ENCODE results near the gene INTS1.

INTS1 gene

DNA sequence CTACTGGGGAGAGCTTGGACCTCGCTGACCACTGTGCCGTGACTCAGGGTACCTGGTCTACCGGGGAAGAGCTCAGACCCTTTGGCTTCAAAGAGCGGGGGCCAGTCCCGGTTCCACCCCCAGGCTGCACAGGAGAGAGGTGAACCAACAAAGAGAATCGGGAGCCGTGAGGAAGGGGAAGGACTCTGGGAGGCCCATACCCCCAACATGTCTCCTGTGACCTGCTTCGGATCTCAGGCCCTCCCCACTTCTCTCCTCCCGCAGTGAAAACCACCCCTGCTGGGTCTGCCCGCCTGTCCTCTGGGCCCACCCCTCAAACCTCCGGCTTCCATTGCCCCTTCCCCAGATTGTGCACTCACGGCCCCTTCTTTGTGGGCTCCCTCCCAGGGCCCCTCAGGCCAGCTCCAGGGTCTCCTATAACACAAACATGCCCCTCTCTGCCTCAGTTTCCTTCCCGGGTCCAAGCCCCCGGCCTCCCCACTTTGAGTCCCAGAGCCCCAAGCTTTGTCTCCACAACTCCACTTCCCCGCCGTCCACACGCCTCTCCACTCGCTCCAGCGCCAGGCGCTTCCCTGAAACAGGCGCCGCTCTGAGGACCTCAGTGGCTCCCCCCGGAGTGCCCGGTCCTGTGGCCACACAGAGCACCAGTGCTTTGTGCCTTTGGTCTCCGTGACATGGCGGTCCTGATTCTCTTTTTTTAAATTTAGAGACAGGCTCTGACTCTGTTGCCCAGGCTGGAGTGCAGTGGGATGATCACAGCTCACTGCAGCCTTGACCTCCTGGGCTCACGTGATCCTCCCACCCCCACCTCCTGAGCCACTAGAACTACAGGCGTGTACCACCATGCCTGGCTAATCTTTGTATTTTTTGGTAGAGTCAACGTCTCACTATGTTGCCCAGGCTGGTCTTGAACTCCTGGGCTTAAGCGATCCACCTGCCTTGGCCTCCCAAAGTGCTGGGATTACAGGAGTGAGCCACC lies 7.5 kb upstream of the INTS1 start:
- DNase-seq = no peak
- no peaks in the 10 kb centered on the region for H3K36me3 ChIP-seq (replicated peaks)
- no peaks in the 10 kb centered on the region for H3K27me3 ChIP-seq (replicated peaks)
- no peak overlapping the region for H3K27ac ChIP-seq
- no peak overlapping the region for H3K4me3 ChIP-seq (ENCODE audit: low read depth, low read length)
- TF ChIP-seq, protein P1, sequence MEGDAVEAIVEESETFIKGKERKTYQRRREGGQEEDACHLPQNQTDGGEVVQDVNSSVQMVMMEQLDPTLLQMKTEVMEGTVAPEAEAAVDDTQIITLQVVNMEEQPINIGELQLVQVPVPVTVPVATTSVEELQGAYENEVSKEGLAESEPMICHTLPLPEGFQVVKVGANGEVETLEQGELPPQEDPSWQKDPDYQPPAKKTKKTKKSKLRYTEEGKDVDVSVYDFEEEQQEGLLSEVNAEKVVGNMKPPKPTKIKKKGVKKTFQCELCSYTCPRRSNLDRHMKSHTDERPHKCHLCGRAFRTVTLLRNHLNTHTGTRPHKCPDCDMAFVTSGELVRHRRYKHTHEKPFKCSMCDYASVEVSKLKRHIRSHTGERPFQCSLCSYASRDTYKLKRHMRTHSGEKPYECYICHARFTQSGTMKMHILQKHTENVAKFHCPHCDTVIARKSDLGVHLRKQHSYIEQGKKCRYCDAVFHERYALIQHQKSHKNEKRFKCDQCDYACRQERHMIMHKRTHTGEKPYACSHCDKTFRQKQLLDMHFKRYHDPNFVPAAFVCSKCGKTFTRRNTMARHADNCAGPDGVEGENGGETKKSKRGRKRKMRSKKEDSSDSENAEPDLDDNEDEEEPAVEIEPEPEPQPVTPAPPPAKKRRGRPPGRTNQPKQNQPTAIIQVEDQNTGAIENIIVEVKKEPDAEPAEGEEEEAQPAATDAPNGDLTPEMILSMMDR (IDR thresholded peaks at IDR 0.05; ENCODE audit: low read depth, low read length, missing control alignments) = no peak
- in situ Hi-C loops (cut with HindIII; ENCODE audit: low pct_ligation_motif_present, low sequenced_read_pairs) = no loop called here

DNA sequence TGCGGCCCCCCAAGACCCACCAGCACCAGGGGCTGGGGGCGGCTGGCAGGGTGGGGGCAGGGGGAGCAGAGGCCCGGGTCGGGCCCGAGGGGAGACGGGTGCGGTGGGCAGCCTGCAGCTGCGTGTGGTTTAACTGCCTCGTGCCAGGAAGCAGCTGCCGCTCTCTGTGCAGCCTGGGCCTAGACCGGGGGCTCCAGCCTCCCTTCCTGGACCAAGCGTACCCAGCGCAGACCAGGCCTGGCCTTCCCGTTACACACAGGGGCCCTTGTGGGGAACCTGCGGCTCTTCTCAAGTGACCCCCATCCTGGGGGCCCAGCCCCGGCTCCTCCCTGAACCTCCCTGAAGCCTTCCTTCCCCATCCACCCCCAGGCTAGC lies 6.6 kb upstream of the INTS1 start:
- TF ChIP-seq, protein P1 (IDR thresholded peaks at IDR 0.05; ENCODE audit: low read depth, low read length, missing control alignments) = no peak
- H3K27ac ChIP-seq = no peak overlapping the region
- no peak overlapping the region for H3K4me3 ChIP-seq (ENCODE audit: low read depth, low read length)
- DNase-seq = no peak
- no peaks in the 10 kb centered on the region for H3K27me3 ChIP-seq (replicated peaks)
- in situ Hi-C loops (cut with HindIII; ENCODE audit: low pct_ligation_motif_present, low sequenced_read_pairs) = no loop called here
- no peaks in the 10 kb centered on the region for H3K36me3 ChIP-seq (replicated peaks)

DNA sequence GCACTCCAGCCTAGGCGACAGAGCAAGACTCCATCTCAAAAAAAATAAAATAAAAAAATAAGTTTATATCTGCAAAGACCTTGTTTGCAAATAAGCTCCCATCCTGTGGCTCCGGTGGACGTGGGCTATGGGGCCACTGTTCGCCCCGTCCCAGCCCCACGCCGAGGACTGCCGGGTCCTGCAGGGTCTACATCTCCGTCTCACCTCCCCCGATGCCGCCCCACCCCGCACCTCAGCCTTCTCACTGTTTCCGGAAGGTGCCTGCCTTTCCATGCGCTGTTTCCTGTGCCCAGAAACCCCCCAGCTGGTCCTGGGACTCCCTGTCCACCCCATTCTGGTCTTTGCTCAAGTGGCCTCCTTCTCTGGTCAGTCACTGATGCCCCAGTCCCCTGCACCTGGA lies 5.0 kb upstream of the INTS1 start:
- no peaks in the 10 kb centered on the region for H3K27me3 ChIP-seq (replicated peaks)
- H3K27ac ChIP-seq = no peak overlapping the region
- no peak for DNase-seq
- in situ Hi-C loops (cut with HindIII; ENCODE audit: low pct_ligation_motif_present, low sequenced_read_pairs) = no loop called here
- no peaks in the 10 kb centered on the region for H3K36me3 ChIP-seq (replicated peaks)
- H3K4me3 ChIP-seq (ENCODE audit: low read depth, low read length) = no peak overlapping the region
- TF ChIP-seq, protein P1 (IDR thresholded peaks at IDR 0.05; ENCODE audit: low read depth, low read length, missing control alignments) = no peak

DNA sequence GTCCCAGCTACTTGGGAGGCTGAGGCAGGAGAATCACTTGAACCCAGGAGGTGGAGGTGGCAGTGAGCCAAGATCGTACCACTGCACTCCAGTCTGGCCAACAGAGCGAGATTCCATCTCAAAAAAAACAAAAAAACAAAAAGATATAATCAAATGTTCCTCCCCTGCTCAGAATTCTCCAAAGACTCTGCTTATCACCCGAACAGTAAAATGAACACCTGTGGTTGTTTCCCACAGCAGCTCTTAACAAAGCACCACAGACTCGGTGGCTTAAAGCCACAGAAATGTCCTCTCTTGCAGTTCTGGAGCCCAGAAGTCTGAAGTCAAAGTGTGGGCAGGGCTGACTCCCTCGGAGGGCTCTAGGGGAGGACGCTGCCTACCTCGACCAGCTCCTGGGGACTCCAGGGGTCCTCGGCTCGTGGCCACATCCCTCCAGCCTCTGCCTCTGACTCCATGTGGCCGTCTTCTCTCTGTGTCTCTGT lies 4.1 kb upstream of the INTS1 start:
- TF ChIP-seq, protein P1 (IDR thresholded peaks at IDR 0.05; ENCODE audit: low read depth, low read length, missing control alignments) = no peak
- in situ Hi-C loops (cut with HindIII; ENCODE audit: low pct_ligation_motif_present, low sequenced_read_pairs) = no loop called here
- peaks cover 2% of the 10 kb centered on the region for H3K36me3 ChIP-seq (replicated peaks)
- H3K27ac ChIP-seq = no peak overlapping the region
- H3K27me3 ChIP-seq (replicated peaks) = no peaks in the 10 kb centered on the region
- DNase-seq = no peak
- H3K4me3 ChIP-seq (ENCODE audit: low read depth, low read length) = no peak overlapping the region

DNA sequence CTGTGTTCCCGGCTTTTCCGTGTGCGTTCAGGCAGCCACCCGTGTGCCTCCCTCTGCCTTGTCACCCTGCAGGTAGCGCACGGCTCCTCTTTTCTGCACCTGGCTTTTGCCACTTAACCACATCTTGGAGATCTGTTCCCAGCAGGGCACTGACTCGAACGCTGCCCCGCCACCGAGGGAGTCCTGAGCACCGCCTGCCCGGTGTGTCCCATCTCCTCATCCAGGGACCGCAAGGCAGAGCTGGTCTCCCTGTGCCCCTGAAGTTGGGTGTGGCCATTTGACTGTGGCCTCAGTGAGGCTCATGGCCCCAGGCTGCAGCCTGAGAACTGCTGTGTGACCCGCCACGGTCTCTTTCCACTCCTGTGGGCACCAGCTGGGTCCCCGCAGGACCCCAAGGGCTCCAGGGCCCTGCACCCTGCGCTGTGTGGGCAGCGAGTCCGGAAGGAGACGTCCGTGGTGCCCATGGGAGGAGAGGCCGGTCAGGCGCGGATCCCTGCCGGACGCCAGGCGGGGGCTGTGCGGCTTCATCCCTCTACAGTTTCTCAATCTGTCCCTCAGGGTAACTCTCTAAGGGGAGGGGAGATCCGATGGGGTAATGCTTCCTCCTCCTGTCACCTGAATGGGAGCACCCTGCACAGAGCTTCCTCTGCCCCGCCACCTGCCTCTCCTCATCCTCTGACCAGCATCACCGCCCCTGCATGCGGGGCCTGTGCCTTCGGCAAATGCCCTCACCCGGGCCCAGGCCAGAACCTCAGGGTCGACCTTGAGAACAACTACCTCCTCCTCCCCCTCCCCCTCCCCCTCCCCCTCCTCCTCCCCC lies 1.8 kb upstream of the INTS1 start:
- TF ChIP-seq, protein P1 (IDR thresholded peaks at IDR 0.05; ENCODE audit: low read depth, low read length, missing control alignments) = no peak
- Histone ChIP-seq H3K36me3 (replicated peaks) (peaks cover 9% of the 10 kb centered on the region), H3K4me3 (ENCODE audit: low read depth, low read length) (no peak overlapping the region), H3K27me3 (replicated peaks) (no peaks in the 10 kb centered on the region), H3K27ac (no peak overlapping the region)
- in situ Hi-C loops (cut with HindIII; ENCODE audit: low pct_ligation_motif_present, low sequenced_read_pairs) = no loop called here
- no peak for DNase-seq
